GM23248 (cell line): ENCODE data around the gene BOD1L2. TPM values are rescaled to one million over a fixed set of nuclear protein-coding genes. Genes with fewer than 3 reads are reported as not detected.
A peak's percentile ranks its signal among the peaks of the same experiment; 100 is the strongest.

Experiments
- DNase-seq: peaks from one replicate; pipeline ENCODE4 v3.0.0-alpha.2; 2015
- H2AFZ ChIP-seq: fragments of 200-600 bp; sonication (generic); 2 replicates; pipeline ENCODE4 v1.6.1; 2016; ENCODE audit warnings: antibody characterized with exemption
- H3F3A ChIP-seq: fragments of 200-600 bp; sonication (generic); 2 replicates; pipeline ENCODE4 v1.6.1; 2016; ENCODE audit warnings: mild to moderate bottlenecking, antibody characterized with exemption, mixed run types; ENCODE audit not compliant: insufficient read depth
- H3K27ac ChIP-seq: fragments of 200-600 bp; sonication (generic); 2 replicates; pipeline ENCODE4 v1.5.1; 2016; ENCODE audit warnings: mild to moderate bottlenecking
- H3K27me3 ChIP-seq: fragments of 200-600 bp; sonication (generic); replicated peaks from 2 replicates; pipeline ENCODE4 v1.6.1; 2016; ENCODE audit warnings: mild to moderate bottlenecking; ENCODE audit not compliant: insufficient read depth
- H3K36me3 ChIP-seq: fragments of 200-600 bp; sonication (generic); 2 replicates; pipeline ENCODE4 v1.6.1; 2016; ENCODE audit warnings: low read depth, mild to moderate bottlenecking
- H3K4me1 ChIP-seq: fragments of 200-600 bp; sonication (generic); 2 replicates; pipeline ENCODE4 v1.6.1; 2016; ENCODE audit warnings: mild to moderate bottlenecking; ENCODE audit not compliant: insufficient read depth
- H3K4me2 ChIP-seq: fragments of 200-600 bp; sonication (generic); one replicate; pipeline ENCODE4 v1.6.1; 2016; ENCODE audit warnings: mild to moderate bottlenecking; ENCODE audit not compliant: unreplicated experiment
- H3K4me3 ChIP-seq: fragments of 200-600 bp; sonication (generic); 2 replicates; pipeline ENCODE4 v1.5.1; 2016; ENCODE audit warnings: mild to moderate bottlenecking
- H3K79me2 ChIP-seq: fragments of 200-600 bp; sonication (generic); 2 replicates; pipeline ENCODE4 v1.6.1; 2016; ENCODE audit warnings: mild to moderate bottlenecking; ENCODE audit not compliant: insufficient read depth
- H3K9ac ChIP-seq: fragments of 200-600 bp; sonication (generic); 2 replicates; pipeline ENCODE4 v1.6.1; 2016; ENCODE audit warnings: mild to moderate bottlenecking
- H3K9me2 ChIP-seq: fragments of 200-600 bp; sonication (generic); 2 replicates; pipeline ENCODE4 v1.6.1; 2016; ENCODE audit warnings: mixed run types, mild to moderate bottlenecking, moderate library complexity; ENCODE audit not compliant: insufficient read depth
- H3K9me3 ChIP-seq: fragments of 200-600 bp; sonication (generic); one replicate; pipeline ENCODE4 v1.6.1; 2017; ENCODE audit warnings: low read depth
- H4K20me1 ChIP-seq: fragments of 200-600 bp; sonication (generic); 2 replicates; pipeline ENCODE4 v1.6.0; 2016; ENCODE audit not compliant: insufficient read depth
- EZH2 ChIP-seq: fragments of 200-600 bp; sonication (generic); IDR thresholded peaks from 2 replicates; pipeline ENCODE4 v1.6.1; 2018; ENCODE audit warnings: antibody characterized with exemption, mild to moderate bottlenecking; ENCODE audit not compliant: insufficient read depth, poor library complexity, severe bottlenecking
- EZH2phosphoT487 ChIP-seq: fragments of 200-600 bp; sonication (generic); IDR thresholded peaks from 2 replicates; pipeline ENCODE4 v1.6.1; 2018; ENCODE audit warnings: antibody characterized with exemption, moderate library complexity, mild to moderate bottlenecking, low read depth; ENCODE audit not compliant: insufficient read depth
- WGBS, 2 experiments: methylation state at CpG; one replicate each; pipeline ENCODE4 v1.1.6; 2015 to 2017; ENCODE audit warnings: low lambda C conversion rate in 2 of 2, low coverage in 1 of 2; ENCODE audit errors: missing lambda C conversion rate in 2 of 2; 5-methylcytosine and 5-hydroxymethylcytosine counted together
- in situ Hi-C: fragments of 300-500 bp; cut with MboI; formaldehyde crosslinking; loops from 2 replicates; pipeline ENCODE4 v1.15.0; 2020
- polyA plus RNA-seq: library from polyadenylated mRNA; unstranded; fragments of >200 nt; fragmentation: Nextera tagmentation; extraction: Ambion mirVana; gene quantifications from 2 replicates; pipeline ENCODE4 v1.2.1, GENCODE V29; 2016
- total RNA-seq: library from RNA; depleted of rRNA; stranded (reverse); fragments of >200 nt; shearing (Covaris generic); gene quantifications from 2 replicates; pipeline ENCODE4 v1.2.3, GENCODE V29; 2014

Gene BOD1L2
- total and polyA plus RNA-seq, 2 experiments from 2014 or later, result not detected

DNA sequence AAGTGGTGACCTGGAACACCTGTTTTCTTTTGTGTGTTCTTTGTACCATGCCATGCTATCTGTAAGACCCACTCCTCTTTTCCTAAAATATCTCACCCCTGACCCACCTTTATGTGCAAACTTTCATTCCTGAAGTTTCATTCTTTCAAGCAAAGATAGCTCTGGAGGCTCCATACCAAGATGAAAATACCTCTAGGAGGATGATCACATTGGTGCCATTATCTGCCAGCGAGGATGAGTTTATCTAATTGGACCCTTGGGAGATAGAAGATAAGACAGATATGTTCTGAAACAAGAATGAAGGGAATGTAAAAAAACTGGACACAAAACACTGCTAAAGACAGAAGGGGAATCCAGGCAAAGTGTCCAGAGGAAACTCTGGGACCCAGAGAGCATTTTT lies 24.1 kb downstream of the BOD1L2 start:
- Histone ChIP-seq H3K27ac (no peak overlapping the region), H3F3A (no peaks in the 10 kb centered on the region), H3K79me2 (no peaks in the 10 kb centered on the region), H3K36me3 (no peaks in the 10 kb centered on the region), H3K9me2 (no peaks in the 10 kb centered on the region), H3K9me3 (no peaks in the 10 kb centered on the region), H4K20me1 (no peaks in the 10 kb centered on the region), H2AFZ (no peak overlapping the region), H3K27me3 (no peaks in the 10 kb centered on the region), H3K4me3 (no peak overlapping the region), H3K4me2 (no peak overlapping the region), H3K4me1 (no peaks in the 10 kb centered on the region), H3K9ac (no peak overlapping the region)
- TF ChIP-seq EZH2 (no peak), EZH2phosphoT487 (no peak)
- no peak for DNase-seq
- 0 to 8% methylated on average over 1 of the region's 1 CpG for WGBS, 2 experiments
- in situ Hi-C loops, result no loop called here

DNA sequence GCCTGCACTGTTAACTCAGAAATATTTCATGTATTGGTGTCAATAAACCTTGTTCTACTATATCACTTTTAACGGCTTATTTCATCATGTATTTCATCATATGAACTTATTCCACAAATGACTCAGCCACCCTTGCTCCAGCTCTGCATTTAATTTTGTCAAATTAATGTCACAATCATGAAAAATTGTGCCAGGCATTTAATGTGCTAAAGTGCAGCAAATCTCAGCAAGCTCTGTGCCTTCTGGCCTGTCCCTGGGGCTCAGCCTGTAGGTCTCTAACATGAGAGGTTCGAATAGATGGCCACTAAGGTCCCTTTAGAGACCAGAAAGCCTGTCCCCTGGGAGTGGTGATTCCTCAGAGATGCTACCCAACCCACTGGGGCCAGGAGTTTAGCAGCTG lies 28.6 kb downstream of the BOD1L2 start:
- Histone ChIP-seq H3K9me2 (no peaks in the 10 kb centered on the region), H3K79me2 (no peaks in the 10 kb centered on the region), H3K27ac (no peak overlapping the region), H4K20me1 (no peaks in the 10 kb centered on the region), H3K36me3 (no peaks in the 10 kb centered on the region), H3F3A (no peaks in the 10 kb centered on the region), H3K9me3 (no peaks in the 10 kb centered on the region), H3K4me2 (no peak overlapping the region), H3K4me1 (no peaks in the 10 kb centered on the region), H3K9ac (no peak overlapping the region), H3K4me3 (no peak overlapping the region), H2AFZ (no peak overlapping the region), H3K27me3 (no peaks in the 10 kb centered on the region)
- DNase-seq, result peak; percentile 35
- TF ChIP-seq EZH2phosphoT487, result no peak
- TF ChIP-seq EZH2, result no peak
- 0% methylated on average over 2 of the region's 2 CpGs for WGBS, 2 experiments
- in situ Hi-C loops, result no loop called here

DNA sequence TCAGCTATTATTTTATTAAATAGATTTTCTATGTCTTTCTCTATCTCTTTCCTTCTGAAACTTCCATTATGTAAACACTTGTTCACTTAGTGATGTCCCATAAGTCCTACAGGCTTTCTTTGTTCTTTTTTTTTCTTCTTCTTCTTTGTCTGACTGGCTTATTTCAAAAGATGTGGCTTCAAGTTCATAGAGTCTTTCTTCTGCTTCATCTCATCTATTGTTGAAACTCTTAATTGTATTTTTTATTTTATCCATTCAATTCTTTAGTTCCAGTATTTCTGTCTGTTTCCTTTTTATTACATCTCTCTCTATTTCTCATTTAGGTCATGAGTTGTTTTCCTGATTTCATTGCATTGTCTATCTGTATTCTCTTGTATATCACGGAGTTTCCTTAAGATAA lies 38.5 kb downstream of the BOD1L2 start:
- H3K9me2 ChIP-seq, result no peaks in the 10 kb centered on the region
- no peaks in the 10 kb centered on the region for H3K27me3 ChIP-seq
- H3K9ac ChIP-seq, result no peak overlapping the region
- no peak overlapping the region for H3K4me3 ChIP-seq
- H3K27ac ChIP-seq, result no peak overlapping the region
- H3K4me2 ChIP-seq, result no peak overlapping the region
- TF ChIP-seq EZH2 (no peak), EZH2phosphoT487 (no peak)
- H2AFZ ChIP-seq, result no peak overlapping the region
- WGBS, 2 experiments, result 21 to 26% methylated on average over 1 of the region's 1 CpG
- DNase-seq, result no peak
- H4K20me1 ChIP-seq, result no peaks in the 10 kb centered on the region
- H3K36me3 ChIP-seq, result no peaks in the 10 kb centered on the region
- no peaks in the 10 kb centered on the region for H3K79me2 ChIP-seq
- H3F3A ChIP-seq, result no peaks in the 10 kb centered on the region
- in situ Hi-C loops, result no loop called here
- H3K9me3 ChIP-seq, result no peaks in the 10 kb centered on the region
- no peaks in the 10 kb centered on the region for H3K4me1 ChIP-seq

DNA sequence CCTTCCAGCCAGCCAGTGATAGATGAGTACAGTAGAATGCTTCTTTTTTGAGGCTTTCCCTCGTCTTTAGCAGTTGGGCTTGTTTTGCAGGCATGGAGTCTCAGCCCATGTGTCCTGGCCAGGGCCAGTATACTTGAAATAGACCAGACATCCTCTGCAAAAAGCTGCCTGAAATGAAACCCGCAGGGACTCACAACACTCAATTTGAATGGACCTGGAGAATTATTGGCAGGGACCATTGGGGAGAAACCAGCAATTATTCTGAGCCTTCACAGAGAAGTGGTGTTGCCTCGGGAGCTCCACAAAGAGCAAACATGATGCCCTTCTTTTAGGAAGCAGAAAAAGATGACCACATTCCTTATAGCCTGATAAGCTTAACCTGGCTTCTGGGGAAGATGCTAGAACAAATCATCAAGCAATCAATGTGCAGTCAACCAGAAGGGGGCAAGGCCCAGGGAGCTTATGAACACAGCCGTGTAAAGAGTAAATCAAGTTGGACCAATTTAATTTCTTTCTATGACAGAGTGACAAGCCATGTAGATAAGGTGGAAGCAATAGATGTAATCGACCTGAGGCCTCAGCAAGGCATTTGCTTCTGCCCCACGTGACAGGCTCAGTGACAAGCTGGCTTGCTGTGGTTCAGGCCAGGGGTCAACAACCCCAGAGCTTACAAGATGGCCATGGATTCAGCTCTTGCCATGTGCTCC lies 42.1 kb downstream of the BOD1L2 start:
- H3K4me1 ChIP-seq, result no peaks in the 10 kb centered on the region
- no peaks in the 10 kb centered on the region for H3K79me2 ChIP-seq
- H2AFZ ChIP-seq, result no peak overlapping the region
- DNase-seq, result no peak
- no peak for TF ChIP-seq EZH2
- TF ChIP-seq EZH2phosphoT487, result no peak
- no peak overlapping the region for H3K9ac ChIP-seq
- in situ Hi-C loops, result no loop called here
- H3K9me3 ChIP-seq, result no peaks in the 10 kb centered on the region
- H3F3A ChIP-seq, result no peaks in the 10 kb centered on the region
- H3K9me2 ChIP-seq, result no peaks in the 10 kb centered on the region
- no peak overlapping the region for H3K4me3 ChIP-seq
- WGBS, 2 experiments, result 10 to 12% methylated on average over 6 of the region's 6 CpGs
- H3K27me3 ChIP-seq, result no peaks in the 10 kb centered on the region
- H3K27ac ChIP-seq, result no peak overlapping the region
- no peak overlapping the region for H3K4me2 ChIP-seq
- no peaks in the 10 kb centered on the region for H4K20me1 ChIP-seq
- H3K36me3 ChIP-seq, result no peaks in the 10 kb centered on the region

DNA sequence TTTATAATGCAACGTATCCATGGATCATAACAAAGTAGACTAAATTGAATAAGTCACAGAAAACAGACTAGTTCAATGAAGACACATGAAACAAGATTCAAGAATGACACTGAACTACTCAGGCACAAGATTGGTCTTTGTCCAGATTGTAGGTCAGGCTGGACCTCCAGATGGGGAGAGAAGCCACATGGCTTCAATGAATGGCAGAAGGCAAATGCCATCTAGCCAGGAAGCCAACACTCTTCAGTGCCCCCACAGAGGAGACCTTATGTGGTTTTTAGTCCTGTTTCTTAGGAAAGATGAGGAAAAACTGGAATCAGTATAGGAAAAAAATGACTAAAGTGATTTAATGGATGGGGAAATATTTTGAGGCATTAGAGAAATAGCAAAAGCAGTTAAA lies 43.1 kb downstream of the BOD1L2 start:
- in situ Hi-C loops, result no loop called here
- no peaks in the 10 kb centered on the region for H3K4me1 ChIP-seq
- no peaks in the 10 kb centered on the region for H3K9me2 ChIP-seq
- H3K79me2 ChIP-seq, result no peaks in the 10 kb centered on the region
- H3F3A ChIP-seq, result no peaks in the 10 kb centered on the region
- H4K20me1 ChIP-seq, result no peaks in the 10 kb centered on the region
- H2AFZ ChIP-seq, result no peak overlapping the region
- H3K4me2 ChIP-seq, result no peak overlapping the region
- no peak overlapping the region for H3K9ac ChIP-seq
- no peak overlapping the region for H3K27ac ChIP-seq
- DNase-seq, result no peak
- no peaks in the 10 kb centered on the region for H3K36me3 ChIP-seq
- H3K9me3 ChIP-seq, result no peaks in the 10 kb centered on the region
- WGBS, 2 experiments, result 10 to 13% methylated on average over 1 of the region's 1 CpG
- no peaks in the 10 kb centered on the region for H3K27me3 ChIP-seq
- no peak overlapping the region for H3K4me3 ChIP-seq
- TF ChIP-seq EZH2 (no peak), EZH2phosphoT487 (no peak)
